Measurements from ENCODE around the gene NPB.

The NPB gene

DNA sequence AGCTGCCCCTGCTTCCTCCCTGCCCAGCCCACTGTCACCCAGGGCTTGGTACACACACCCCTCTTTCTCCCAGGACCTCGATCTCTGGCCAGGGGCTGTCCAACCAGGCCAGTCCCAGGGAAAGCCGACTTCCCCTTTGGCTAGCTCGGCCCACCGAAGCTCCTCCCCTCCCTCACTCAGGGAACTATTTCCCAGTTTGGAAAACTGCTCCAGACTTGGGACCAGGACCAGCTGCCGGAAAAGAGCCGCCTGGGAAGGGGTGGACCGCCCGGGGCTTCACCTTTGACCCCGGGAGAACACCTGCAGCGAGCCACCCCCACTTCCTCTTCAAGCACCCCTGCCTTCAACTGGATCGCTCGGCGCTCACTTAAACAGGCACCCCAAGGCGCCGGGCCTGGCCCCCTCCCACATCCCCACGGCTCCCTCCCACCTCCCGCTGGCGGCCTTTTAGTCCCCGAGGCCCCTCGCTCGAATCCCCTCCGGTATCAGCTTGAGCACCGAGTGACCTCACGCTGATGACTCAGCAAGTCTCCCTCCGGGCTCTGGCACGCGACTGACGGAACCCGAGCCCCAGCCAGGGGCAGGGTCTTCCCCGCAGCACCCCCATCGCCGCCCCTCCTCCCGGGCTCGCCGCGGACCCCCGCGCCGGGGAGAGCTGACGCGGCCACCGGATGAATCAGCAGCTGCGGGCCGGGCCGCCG lies 24.6 kb downstream of the NPB start:
- peak; percentile 87 for DNase-seq (ENCODE audit: low spot score)

DNA sequence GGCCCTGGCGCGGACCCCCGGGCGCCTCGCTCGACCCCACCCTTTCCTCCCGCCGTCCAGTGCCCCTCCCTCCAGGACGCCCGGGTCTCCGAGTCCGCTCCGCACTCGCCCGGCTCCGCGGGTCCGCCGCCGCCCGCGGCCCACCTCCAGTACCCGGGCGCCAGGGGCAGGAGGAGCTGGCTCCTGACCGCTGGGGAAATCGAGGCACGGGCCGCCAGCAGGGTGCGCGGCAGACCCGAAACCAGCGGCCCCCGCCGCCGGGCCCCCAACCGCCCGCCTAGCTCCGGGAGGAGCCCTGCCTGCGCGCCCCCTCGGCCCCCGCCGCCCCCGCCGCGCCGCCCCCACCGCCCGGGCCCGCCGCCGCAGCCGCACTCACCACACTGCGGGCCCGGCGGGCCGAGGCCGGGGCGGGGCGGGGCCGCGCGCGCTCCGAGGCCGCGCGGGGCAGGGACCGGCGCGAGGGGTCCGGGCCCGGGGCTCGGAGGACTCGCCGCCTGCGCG lies 25.2 kb downstream of the NPB start:
- DNase-seq (ENCODE audit: low spot score) = no peak

- peak; percentile 97 for DNase-seq (ENCODE audit: low spot score)
These were observed 25.9 kb downstream of the NPB start, which contains the start of gene MAFG for GRCh38 chr17:81927653-81928543. MAFG (minus strand) TSS chr17:81927735; CDS start chr17:81923185, 4,550 bp downstream.

- peak; percentile 25 for DNase-seq (ENCODE audit: low spot score)
These were observed 26.7 kb downstream of the NPB start for GRCh38 chr17:81928544-81929252.

- DNase-seq (ENCODE audit: low spot score) = no peak
These were observed 27.5 kb downstream of the NPB start for GRCh38 chr17:81929253-81930141.

DNA sequence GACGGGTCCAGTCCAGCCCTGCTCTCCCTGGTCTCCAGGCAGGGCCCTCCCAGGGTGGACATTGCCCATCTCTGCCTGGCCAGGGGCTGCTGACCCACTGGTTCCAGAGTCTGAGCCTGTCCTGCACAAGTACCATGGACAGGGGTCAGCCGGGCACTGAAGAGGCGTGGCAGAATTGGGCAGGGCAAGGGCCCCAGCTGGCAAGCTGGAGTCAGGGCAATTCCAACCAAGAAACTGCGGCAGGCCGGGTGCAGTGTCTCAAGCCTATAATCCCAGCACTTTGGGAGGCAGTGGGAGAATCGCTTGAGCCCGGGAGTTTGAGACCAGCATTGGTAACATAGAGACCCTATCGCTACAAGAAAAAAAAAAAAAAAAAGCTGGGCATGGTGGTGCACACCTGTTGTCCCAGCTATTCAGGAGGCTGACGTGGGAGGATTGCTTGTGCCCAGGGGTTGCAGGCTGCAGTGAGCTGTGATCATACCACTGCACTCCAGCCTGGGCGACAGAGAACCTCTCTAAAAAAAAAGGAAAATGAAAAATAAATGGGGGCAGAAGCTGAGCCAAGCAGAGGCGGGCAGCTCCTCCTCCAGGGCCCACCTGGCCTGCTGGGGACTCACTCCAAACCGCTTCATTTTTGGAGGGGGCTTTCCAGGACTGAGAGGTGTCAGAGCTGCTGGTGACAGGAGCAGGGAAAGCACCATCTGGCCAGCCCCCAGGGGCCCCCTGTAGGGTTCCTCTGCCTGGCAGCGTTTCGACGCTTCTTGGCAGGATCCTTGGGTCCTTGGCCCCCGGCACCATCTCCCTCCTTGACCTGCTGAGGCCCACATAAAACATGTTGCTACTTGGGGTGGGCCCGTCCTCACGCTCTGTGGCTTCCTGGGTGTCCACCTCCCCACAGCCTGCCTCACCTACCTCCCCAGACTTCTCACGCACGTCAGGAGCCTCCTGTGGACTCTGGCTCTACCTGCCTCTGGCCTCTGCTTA lies 28.4 kb downstream of the NPB start:
- DNase-seq (ENCODE audit: low spot score) = no peak

GRCh38 chr17:81931189-81931556 lies 29.1 kb downstream of the NPB start:
- DNase-seq (ENCODE audit: low spot score) = no peak

DNA sequence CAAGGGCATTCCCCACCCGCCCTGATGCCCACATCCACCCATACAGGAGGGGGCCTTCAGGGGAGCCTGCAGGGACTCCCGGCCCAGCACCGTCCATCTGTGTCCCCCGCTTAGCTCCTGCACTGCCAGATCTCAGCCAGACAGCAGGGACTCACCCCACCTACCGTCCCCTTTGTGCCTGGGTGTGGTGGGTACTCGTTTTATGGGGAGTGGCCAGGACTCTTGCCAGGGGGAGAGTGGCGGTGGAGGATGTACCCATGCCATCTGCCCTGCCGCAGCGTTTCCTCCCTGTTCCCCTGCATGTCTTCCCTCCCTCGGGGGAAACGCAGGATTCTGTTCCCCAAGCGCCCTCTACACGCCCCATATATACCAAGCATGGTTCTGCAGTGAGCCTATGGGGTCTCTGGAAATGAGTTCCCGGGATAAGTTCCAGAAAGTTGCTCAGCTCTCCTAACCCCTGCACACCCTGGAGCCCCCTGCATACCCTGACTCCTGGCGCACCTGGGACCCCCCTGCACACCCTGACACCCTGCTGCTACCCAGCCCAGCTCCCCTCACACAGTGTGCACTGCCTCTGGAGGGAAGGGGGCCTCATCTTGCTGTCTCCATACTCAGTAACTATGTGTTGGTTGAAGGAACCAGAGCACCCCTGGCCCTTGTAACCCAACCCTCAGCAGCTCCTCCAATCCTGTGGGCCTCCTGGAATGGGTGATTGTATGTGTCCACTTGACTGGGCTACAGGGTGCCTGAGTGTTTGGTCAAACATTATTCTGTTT lies 29.7 kb downstream of the NPB start:
- DNase-seq (ENCODE audit: low spot score) = peak; percentile 67

GRCh38 chr17:81932333-81932983 lies 30.4 kb downstream of the NPB start:
- DNase-seq (ENCODE audit: low spot score) = peak; percentile 65

DNA sequence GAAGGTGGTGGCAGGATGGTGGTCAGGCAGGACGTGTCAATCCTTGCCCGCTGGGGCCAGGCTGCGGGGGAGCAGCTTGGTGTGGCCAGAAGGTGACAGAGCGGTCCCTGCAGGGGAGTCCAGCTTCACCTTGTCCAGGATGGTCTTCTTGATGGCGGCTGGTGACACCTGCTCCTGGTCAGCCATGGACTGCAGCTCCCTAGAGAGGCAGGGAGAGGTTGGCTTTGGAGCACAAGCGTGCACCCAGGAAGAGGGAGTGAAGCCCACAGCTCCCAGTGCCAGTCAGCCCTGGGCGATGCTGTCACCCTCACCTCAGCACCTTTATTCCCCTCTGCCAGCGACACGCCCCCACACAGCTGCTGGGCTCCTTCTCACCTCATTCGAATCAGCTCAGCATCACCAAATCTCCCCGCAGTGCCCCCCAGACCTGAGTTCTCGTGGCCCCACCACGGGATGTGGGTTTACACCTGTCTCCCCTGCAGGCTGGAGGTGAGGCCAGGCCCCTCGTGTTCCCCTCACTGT lies 31.2 kb downstream of the NPB start:
- DNase-seq (ENCODE audit: low spot score) = no peak

DNA sequence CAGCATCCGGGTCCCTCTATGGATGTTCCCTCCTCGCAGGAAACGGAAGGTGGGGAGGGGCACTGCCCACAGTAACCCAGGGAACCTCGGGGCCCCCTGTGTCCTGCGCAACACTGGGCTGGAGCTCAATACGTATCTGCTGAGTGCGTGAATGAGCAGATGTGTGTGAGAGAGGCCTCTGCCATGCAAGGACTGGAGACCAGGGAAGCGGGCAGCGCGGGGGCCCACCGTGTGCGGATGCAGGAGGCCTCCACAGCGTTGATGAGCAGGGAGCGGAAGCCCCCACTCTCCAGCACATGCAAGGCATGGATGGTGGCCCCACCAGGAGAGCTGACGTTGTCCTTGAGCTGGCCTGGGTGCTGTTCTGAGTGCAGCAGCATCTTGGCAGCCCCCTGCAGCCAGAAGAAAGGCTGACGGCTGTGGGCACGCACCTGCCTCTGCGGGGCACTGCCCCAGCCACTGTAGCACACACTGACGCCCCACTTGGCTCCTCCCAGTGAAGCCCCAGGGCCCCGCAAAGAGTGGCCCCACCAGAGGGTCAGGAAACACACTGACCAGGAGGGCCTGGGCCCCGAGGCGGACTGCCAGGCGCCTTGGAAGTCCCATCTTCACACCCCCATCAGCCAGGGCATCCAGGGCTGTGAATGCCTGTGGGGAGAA lies 32.2 kb downstream of the NPB start:
- no peak for DNase-seq (ENCODE audit: low spot score)

GRCh38 chr17:81934850-81935708 lies 33.0 kb downstream of the NPB start:
- no peak for DNase-seq (ENCODE audit: low spot score)

- no peak for DNase-seq (ENCODE audit: low spot score)
These were observed 33.7 kb downstream of the NPB start for GRCh38 chr17:81935709-81936084.

DNA sequence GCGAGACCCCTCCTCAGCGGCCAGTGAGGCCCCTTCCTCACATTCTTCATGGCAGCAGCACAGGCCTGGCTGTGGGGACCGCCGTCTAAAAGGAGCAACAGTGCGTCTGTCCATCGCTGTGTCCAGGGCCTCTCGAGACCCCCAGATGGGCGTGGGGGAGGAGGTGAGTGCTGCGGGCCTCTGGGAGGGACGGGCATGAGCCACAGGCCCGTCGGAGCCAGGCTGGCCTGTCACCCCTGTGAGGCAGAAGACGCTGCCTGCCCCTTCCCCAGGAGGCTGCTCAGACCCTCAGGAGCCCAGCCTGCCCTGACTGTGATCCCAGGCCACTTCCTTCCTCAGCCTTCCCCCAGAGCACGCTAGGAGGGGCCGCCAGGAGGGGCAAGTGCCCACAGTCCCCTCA lies 37.2 kb downstream of the NPB start:
- DNase-seq (ENCODE audit: low spot score) = no peak

GRCh38 chr17:81939881-81940385 lies 37.9 kb downstream of the NPB start:
- no peak for DNase-seq (ENCODE audit: low spot score)

- DNase-seq (ENCODE audit: low spot score) = no peak
These were observed 38.8 kb downstream of the NPB start for GRCh38 chr17:81940538-81941483.
